GM12872 (cell line): ENCODE data around the gene AFG1L.

Experiments used
- CTCF ChIP-seq: IDR thresholded peaks from 3 replicates; pipeline ENCODE4 v1.5.1; 2011; ENCODE audit warnings: low read depth, mild to moderate bottlenecking, low read length, moderate library complexity; ENCODE audit not compliant: insufficient read depth

Gene AFG1L

GRCh38 chr6:108366236-108366635, 71.4 kb downstream of the AFG1L start:
- no peak for TF ChIP-seq CTCF

- TF ChIP-seq CTCF, result no peak
These were observed 73.7 kb downstream of the AFG1L start for GRCh38 chr6:108368431-108369030.

GRCh38 chr6:108380876-108381275, 86.0 kb downstream of the AFG1L start:
- TF ChIP-seq CTCF, result no peak

- no peak for TF ChIP-seq CTCF
These were observed 89.1 kb downstream of the AFG1L start for GRCh38 chr6:108383981-108384380.

GRCh38 chr6:108395297-108395696, 100.4 kb downstream of the AFG1L start:
- no peak for TF ChIP-seq CTCF

- TF ChIP-seq CTCF, result no peak
These were observed 108.4 kb downstream of the AFG1L start for GRCh38 chr6:108403236-108403635.

- no peak for TF ChIP-seq CTCF
These were observed 112.1 kb downstream of the AFG1L start for GRCh38 chr6:108406943-108407342.
